Parietal lobe (tissue), 2 donors: Measurements from ENCODE around the gene ZNF764. TPM values are rescaled to one million over a fixed set of nuclear protein-coding genes. Genes with fewer than 3 reads are reported as not detected.

Source experiments
- small RNA-seq: library from RNA; depleted of rRNA; stranded (forward); fragments of <200 nt; gene quantifications from one replicate; pipeline ENCODE3, GENCODE V24; 2014; ENCODE audit warnings: low replicate concordance
- total RNA-seq: library from RNA; depleted of rRNA; stranded (reverse); fragments of >200 nt; gene quantifications from one replicate; pipeline ENCODE4 v1.2.3, GENCODE V29; 2014

Gene ZNF764
- 13.8 TPM for total RNA-seq

GRCh38 chr16:30557957-30558788 is at the start of gene ZNF764:
Gene ZNF764 (minus strand): TSS chr16:30558374. CDS start chr16:30558182, 192 bp downstream.

DNA sequence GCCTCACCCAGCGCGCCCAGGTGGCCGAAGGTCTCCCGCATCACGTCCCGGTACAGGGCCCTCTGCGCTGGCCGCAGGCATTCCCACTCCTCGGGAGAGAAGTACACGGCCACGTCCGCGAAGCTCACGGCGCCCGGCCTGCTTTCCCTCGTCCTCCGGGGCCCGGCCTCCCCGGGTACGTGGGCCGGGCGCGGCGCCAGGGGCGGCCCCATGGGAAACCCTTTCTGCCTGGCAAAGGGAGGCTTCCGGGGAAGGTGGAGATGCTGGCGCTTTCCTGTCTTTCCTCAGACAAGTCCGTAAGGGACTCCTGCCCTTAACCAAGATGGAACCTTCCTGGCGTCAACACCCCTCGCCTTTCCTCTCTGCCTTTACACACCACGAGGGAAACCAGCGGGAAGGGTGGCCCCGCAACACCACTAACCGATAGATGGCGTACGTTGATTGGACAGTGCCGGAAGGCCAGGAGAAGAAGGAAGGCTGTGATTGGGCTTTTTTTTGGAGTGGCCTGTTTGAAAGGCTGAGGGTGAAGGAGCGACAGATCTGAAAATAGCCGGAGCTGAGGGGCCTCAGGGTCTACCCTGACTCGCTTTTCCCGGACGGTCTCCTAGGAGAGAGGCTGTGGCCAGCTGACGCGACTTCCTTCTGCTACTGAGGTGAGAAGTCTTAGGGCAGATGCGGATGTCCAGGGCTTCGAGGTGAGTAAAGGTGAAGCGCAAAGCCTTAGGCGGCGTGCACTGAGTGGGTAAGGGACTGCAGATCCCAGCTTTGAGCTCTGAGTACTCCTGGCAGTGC is 27.4 kb upstream of the ZNF764 start, which contains the start of gene ZNF785:
Gene ZNF785 (minus strand): TSS at position 298 of the 792 bp plus-strand sequence. CDS start 86 bp downstream, at position 212.

DNA sequence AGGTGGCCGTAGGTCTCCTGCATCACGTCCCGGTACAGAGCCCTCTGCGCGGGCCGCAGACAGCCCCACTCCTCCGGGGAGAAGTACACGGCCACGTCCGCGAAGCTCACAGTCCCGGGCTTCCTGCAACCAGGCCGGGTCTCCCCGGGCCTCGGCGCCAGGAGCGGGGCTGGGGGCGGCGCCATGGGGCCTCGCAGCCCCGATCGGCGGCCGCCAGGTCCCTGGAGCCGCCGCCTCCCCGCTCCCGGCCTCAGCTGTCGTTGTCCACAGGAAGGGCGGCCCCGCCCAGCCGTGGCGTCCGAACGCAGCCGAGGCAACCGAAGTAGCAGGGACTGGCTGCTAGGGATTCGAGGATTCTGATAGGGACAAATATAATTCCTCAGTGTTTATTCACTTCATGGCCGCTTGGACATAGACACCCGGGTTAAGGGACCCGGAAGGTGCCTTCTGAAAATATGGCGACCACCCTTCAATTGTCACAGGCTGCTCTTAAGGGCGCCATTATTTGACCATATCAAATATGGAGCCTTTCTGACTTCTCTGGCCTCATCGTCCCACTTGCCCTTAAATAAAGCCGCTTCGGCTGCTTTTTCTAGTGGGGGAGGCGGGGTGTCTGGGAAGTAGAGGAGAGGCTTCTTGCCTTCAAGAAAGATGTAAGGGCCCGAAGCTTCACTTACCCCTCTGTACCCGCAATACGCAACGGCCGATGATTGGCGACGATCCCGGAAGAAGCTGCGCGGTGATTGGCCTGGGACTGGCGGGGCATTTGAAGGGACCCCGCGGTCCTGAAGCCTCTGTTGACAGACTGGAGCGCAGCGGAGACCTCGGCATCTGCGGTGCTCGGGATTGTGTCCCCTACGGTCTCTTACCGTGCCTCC is 13.5 kb upstream of the ZNF764 start, which contains the start of gene ZNF688:
Gene ZNF688 (minus strand): TSS at position 270 of the 878 bp plus-strand sequence. CDS start 85 bp downstream, at position 185.

GRCh38 chr16:30534368-30535105 is 23.6 kb downstream of the ZNF764 start, which contains the start of gene ZNF747:
Gene ZNF747 (minus strand): TSS chr16:30534858. CDS start chr16:30534679, 179 bp downstream.

DNA sequence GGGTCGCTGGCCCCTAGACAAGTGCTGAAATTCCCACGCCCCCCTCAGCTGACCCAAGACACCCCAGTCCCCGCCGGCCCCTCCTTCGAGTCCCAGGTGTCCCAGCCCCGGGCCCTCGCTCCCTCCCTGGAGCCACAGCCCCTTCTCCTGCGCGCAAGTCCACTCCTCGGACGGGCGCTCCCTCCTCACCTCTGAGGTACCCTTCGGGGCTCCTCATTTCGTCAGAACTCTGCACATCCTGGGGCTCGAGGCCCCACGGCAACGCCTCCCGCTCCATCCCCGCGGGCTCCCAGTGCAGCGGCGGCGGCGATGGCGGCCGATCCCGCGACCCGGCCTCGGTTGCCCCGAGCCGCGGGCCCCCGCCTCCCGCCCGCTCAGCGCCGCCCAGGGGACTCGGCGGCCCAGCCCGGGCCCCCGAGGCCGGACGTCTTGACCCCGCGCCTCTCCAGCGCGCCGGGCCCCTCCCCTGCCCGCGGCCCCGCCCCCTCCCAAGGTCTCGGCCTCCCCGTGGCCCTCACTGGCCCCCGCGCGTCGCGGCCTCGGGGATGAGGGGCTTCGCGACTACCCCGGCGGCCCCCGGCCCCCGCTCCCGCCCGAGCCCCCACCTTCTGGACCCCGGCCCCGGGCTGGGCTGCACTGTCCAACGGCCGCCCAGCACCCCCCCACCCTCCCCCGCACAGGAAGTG is 31.9 kb downstream of the ZNF764 start, which contains the start of gene ZNF768:
Gene ZNF768 (minus strand): TSS at position 430 of the 686 bp plus-strand sequence. CDS start 153 bp downstream, at position 277.

Small RNA genes within 50 kb of the gene (small RNA-seq; reads per million reads assigned to genes)
- gene AC093249.4 (not detected), gene MIR4518 (not detected)

Other genes with a start within 250 kb of the ZNF764 start
- 42.9 TPM for gene CD2BP2, start 203.1 kb downstream of the ZNF764 start, total RNA-seq
- gene TBC1D10B, start 187.9 kb downstream of the ZNF764 start, total RNA-seq, result 33.2 TPM
- gene MYL11, start 183.6 kb downstream of the ZNF764 start, total RNA-seq, result not detected
- 0.94 TPM for gene SEPTIN1, start 175.8 kb downstream of the ZNF764 start, total RNA-seq
- gene ZNF48, start 163.0 kb downstream of the ZNF764 start, total RNA-seq, result 31.0 TPM
- 11.6 TPM for gene ZNF771, start 150.8 kb downstream of the ZNF764 start, total RNA-seq
- 16.3 TPM for gene DCTPP1, start 128.3 kb downstream of the ZNF764 start, total RNA-seq
- 8.1 TPM for gene SEPHS2, start 112.5 kb downstream of the ZNF764 start, total RNA-seq
- gene ITGAL, start 85.6 kb downstream of the ZNF764 start, total RNA-seq, result 1.3 TPM
- gene ZNF768, start 31.8 kb downstream of the ZNF764 start, total RNA-seq, result 20.0 TPM
- gene ZNF747, start 23.5 kb downstream of the ZNF764 start, total RNA-seq, result 13.5 TPM
- gene ZNF688, start 13.3 kb upstream of the ZNF764 start, total RNA-seq, result 11.3 TPM
- gene ZNF785, start 27.3 kb upstream of the ZNF764 start, total RNA-seq, result 33.2 TPM
- 11.0 TPM for gene ZNF689, start 52.0 kb upstream of the ZNF764 start, total RNA-seq
- 16.3 TPM for gene PRR14, start 92.6 kb upstream of the ZNF764 start, total RNA-seq
- 26.0 TPM for gene FBRS, start 100.1 kb upstream of the ZNF764 start, total RNA-seq
- gene SRCAP, start 140.8 kb upstream of the ZNF764 start, total RNA-seq, result 47.3 TPM
- 12.8 TPM for gene PHKG2, start 190.1 kb upstream of the ZNF764 start, total RNA-seq
- 5.3 TPM for gene CFAP119, start 203.7 kb upstream of the ZNF764 start, total RNA-seq
- 124 TPM for gene RNF40, start 203.9 kb upstream of the ZNF764 start, total RNA-seq
- 18.8 TPM for gene ZNF629, start 228.8 kb upstream of the ZNF764 start, total RNA-seq